Heart right ventricle (tissue), 16 donors: ENCODE results near the gene GALNT18. TPM values are rescaled to one million over a fixed set of nuclear protein-coding genes. Genes with fewer than 3 reads are reported as not detected.

Experiments
- ATAC-seq, 8 donors: fragments of 200-7000 bp; cut with Tn5 transposase; one replicate each; pipeline ENCODE4 v1.9.1; 2020; ENCODE audit warnings: mild to moderate bottlenecking in 8 of 8, moderate library complexity in 8 of 8, moderate number of reproducible peaks in 1 of 8
- DNase-seq, 2 donors: peaks; one replicate each; pipeline ENCODE4 v3.0.0-alpha.2; 2020
- H3K27ac ChIP-seq, 10 donors: fragments of 200-600 bp; sonication (generic) in 2 of 10; one replicate each; pipeline versions ENCODE4 v1.5.0 to v1.8.0; 2020 to 2022; ENCODE audit warnings: mild to moderate bottlenecking in 3 of 10
- H3K27me3 ChIP-seq, 7 donors: fragments of 200-600 bp; one replicate each; pipeline ENCODE4 v1.8.0; 2021 to 2022; ENCODE audit warnings: mild to moderate bottlenecking in 2 of 7
- H3K36me3 ChIP-seq, 9 donors: fragments of 200-600 bp; sonication (generic) in 1 of 9; one replicate each; pipeline versions ENCODE4 v1.5.0 to v1.8.0; 2020 to 2022; ENCODE audit warnings: mild to moderate bottlenecking in 2 of 9
- H3K4me1 ChIP-seq, 9 donors: fragments of 200-600 bp; sonication (generic) in 1 of 9; one replicate each; pipeline versions ENCODE4 v1.5.0 to v1.8.0; 2020 to 2022; ENCODE audit warnings: mild to moderate bottlenecking in 4 of 9
- H3K4me3 ChIP-seq, 10 donors: fragments of 200-600 bp; sonication (generic) in 2 of 10; one replicate each; pipeline versions ENCODE4 v1.5.0 to v1.8.0; 2020 to 2022; ENCODE audit warnings: mild to moderate bottlenecking in 7 of 10, moderate library complexity in 2 of 10
- H3K9me3 ChIP-seq, 11 donors: fragments of 200-600 bp in 10 of 11; sonication (generic) in 2 of 11; one replicate each; pipeline versions ENCODE4 v1.5.0 to v1.8.0; 2013 to 2022; ENCODE audit warnings: mild to moderate bottlenecking in 2 of 11, control low read depth in 1 of 11, moderate library complexity in 1 of 11
- CTCF ChIP-seq, 9 donors: fragments of 200-600 bp; sonication (generic) in 2 of 9; IDR thresholded peaks; one replicate each; pipeline versions ENCODE4 v1.5.0 to v1.8.0; 2021 to 2022; ENCODE audit warnings: antibody characterized with exemption in 9 of 9, mild to moderate bottlenecking in 5 of 9, moderate library complexity in 1 of 9
- WGBS, 2 donors: extraction: QIAGEN DNeasy Blood & Tissue Kit; methylation state at CpG; one replicate each; pipeline ENCODE4 v1.1.7; 2013; ENCODE audit warnings: inconsistent platforms in 1 of 2; 5-methylcytosine and 5-hydroxymethylcytosine counted together
- intact Hi-C, 10 donors: fragments of 100-400 bp; cut with DNase I; formaldehyde crosslinking; loops; one replicate each; pipeline versions ENCODE4 v1.11.1 to v1.14.2; 2022
- polyA plus RNA-seq, 2 donors: library from polyadenylated mRNA; stranded (reverse); fragments of 200-250 nt; gene quantifications; one replicate each; pipeline ENCODE4 v1.2.3, GENCODE V29; 2013
- total RNA-seq, 10 donors: library from RNA; stranded (reverse); fragmentation: NEBNext Ultra II Directional in 3 of 10; extraction: Animal tissue kit (Norgen Biotek cat#: 25700) in 3 of 10; gene quantifications; one replicate each; pipeline versions ENCODE4 v1.2.1 to v1.2.4, GENCODE V29; 2021 to 2023
- donor health status: Arrhythmogenic right ventricular cardiomyopathy.
- donor health status: ischemic (EF 13 %, LVEDD 7.1; RV severe dilation, severe dysfunction).
- donor health status: healthy with polysubstance abuse.
- donor health status: DM: no; HTN: yes; CAD: no.
- donor health status: DM: no; HTN: no; CAD: no.
- donor health status: ischemic (EF 25% LVEDD 6.9; RV normal size, moderate dysfunction).
- donor health status: ischemic (EF 25% LVEDD 5.7; RV mildly dilated, moderate dysfunction).
- donor health status: healthy.
- donor health status: DM: yes; HTN: yes; CAD: no.
- donor health status: Ischemic cardiomyopathy.
- donor health status: ischemic (EF 35%, LVEDD 5.7; RV mildly dilated, moderate dysfunction).
- donor health status: nonischemic (EF 11% LVEDD 7.7; RV severe dilation, severe dysfunction).
- donor health status: DM: yes; HTN: yes; CAD: no.
- donor health status: PGD.
- donor health status: ischemic (EF 29% LVEDD 5.4; RV normal size, mild dysfunction).
- donor health status: nonischemic (EF 23%, LVEDD 6.1; RV moderate dilation, normal function).

The GALNT18 gene
- total and polyA plus RNA-seq, 12 donors: 7.0 to 29.0 (median 15.6) TPM

- ATAC-seq (no peak), DNase-seq (no peak)
- 96 to 97% methylated on average over 8 of the region's 8 CpGs for WGBS, 2 donors
- Histone ChIP-seq H3K4me1 (peaks cover 0 to 13% (median 0%) of the 10 kb centered on the region in 9 donors), H3K36me3 (peaks cover 0 to 96% (median 6%) of the 10 kb centered on the region in 9 donors), H3K9me3 (peaks cover 0 to 10% (median 0%) of the 10 kb centered on the region in 11 donors), H3K4me3 (no peak overlapping the region), H3K27me3 (no peaks in the 10 kb centered on the region), H3K27ac (no peak overlapping the region)
- intact Hi-C loops: no loop called here
- no peak for TF ChIP-seq CTCF (IDR thresholded peaks at IDR 0.05)
Observed at GRCh38 chr11:11372461-11372860, 249.3 kb downstream of the GALNT18 start.

- TF ChIP-seq CTCF (IDR thresholded peaks at IDR 0.05): no peak
- Histone ChIP-seq H3K4me1 (peaks cover 0 to 13% (median 0%) of the 10 kb centered on the region in 9 donors), H3K9me3 (peaks cover 0 to 10% (median 0%) of the 10 kb centered on the region in 11 donors), H3K36me3 (peaks cover 0 to 86% (median 6%) of the 10 kb centered on the region in 9 donors), H3K4me3 (no peak overlapping the region), H3K27me3 (no peaks in the 10 kb centered on the region), H3K27ac (no peak overlapping the region)
- intact Hi-C loops: no loop called here
- 89 to 95% methylated on average over 6 of the region's 6 CpGs for WGBS, 2 donors
- DNase-seq (no peak), ATAC-seq (no peak)
Observed at GRCh38 chr11:11370962-11371303, 250.9 kb downstream of the GALNT18 start.

- H3K27ac ChIP-seq: no peak overlapping the region
- peaks cover 0 to 10% (median 0%) of the 10 kb centered on the region in 11 donors for H3K9me3 ChIP-seq
- TF ChIP-seq CTCF (IDR thresholded peaks at IDR 0.05): no peak
- peaks cover 0 to 13% (median 0%) of the 10 kb centered on the region in 9 donors for H3K4me1 ChIP-seq
- H3K27me3 ChIP-seq: no peaks in the 10 kb centered on the region
- intact Hi-C loops: no loop called here
- 80 to 90% methylated on average over 8 of the region's 8 CpGs for WGBS, 2 donors
- H3K36me3 ChIP-seq: peaks cover 0 to 86% (median 6%) of the 10 kb centered on the region in 9 donors
- DNase-seq: no peak
- no peak overlapping the region for H3K4me3 ChIP-seq
- no peak for ATAC-seq
Observed at GRCh38 chr11:11370255-11370961, 251.4 kb downstream of the GALNT18 start.

GRCh38 chr11:11366793-11367192 is 255.0 kb downstream of the GALNT18 start:
- TF ChIP-seq CTCF (IDR thresholded peaks at IDR 0.05): no peak
- DNase-seq (no peak), ATAC-seq (no peak)
- no peak overlapping the region for H3K4me3 ChIP-seq
- peaks cover 0 to 13% (median 0%) of the 10 kb centered on the region in 9 donors for H3K4me1 ChIP-seq
- peaks cover 0 to 63% (median 0%) of the 10 kb centered on the region in 9 donors for H3K36me3 ChIP-seq
- peaks cover 0 to 10% (median 0%) of the 10 kb centered on the region in 11 donors for H3K9me3 ChIP-seq
- WGBS, 2 donors: 95 to 100% methylated on average over 1 of the region's 1 CpG
- no peak overlapping the region for H3K27ac ChIP-seq
- no peaks in the 10 kb centered on the region for H3K27me3 ChIP-seq
- intact Hi-C loops: no loop called here
